ENCODE results near the gene ADGRV1.

DNA sequence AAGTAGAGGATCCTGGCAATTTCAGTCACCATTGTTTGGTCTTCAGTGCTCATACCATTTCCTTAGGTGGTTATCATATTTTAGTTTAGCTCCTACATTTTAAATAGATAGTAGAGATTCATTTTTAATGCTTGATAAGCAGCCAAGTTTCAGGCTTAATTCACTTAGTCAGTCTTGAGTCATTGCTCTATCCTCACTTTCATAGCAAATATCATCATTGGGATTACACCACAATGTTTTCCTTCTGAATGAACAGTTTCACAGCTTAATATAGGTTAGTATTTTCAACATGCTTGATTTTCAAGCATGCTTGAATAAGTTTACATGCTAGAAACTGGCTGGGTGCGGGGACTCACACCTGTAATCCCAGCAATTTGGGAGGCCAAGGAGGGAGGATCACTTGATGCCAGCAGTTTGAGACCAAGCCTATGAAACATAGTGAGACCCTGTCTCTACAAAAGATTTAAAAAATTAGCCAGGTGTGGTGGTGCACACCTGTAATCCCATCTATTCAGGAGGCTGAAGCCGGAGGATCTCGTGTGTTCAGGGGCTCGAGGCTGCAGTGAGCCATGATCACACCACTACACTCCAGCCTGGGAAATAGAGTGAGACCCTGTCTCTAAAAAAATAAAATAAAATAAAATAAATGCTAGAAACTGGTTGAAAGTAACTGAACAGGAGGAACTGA, 339.9 kb downstream of the ADGRV1 start:
- TF ChIP-seq YY1 (IDR thresholded peaks at IDR 0.05; ENCODE audit: low read depth) (no peak), NFIC (IDR thresholded peaks at IDR 0.05) (no peak), CREB1 (IDR thresholded peaks at IDR 0.05; ENCODE audit: low read depth) (no peak)
- TF ChIP-seq, protein P1, sequence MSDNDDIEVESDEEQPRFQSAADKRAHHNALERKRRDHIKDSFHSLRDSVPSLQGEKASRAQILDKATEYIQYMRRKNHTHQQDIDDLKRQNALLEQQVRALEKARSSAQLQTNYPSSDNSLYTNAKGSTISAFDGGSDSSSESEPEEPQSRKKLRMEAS (IDR thresholded peaks at IDR 0.05), result no peak
